K562 (cell line): ENCODE measurements around the gene KNDC1. TPM values are rescaled to one million over a fixed set of nuclear protein-coding genes. Genes with fewer than 3 reads are reported as not detected.

Experiments
- ATAC-seq: fragments of 200-7000 bp; cut with Tn5 transposase; 3 replicates; pipeline ENCODE4 v1.9.1; 2020; ENCODE audit warnings: moderate library complexity
- BruUV-seq: library from RNA; stranded (reverse); fragments of 400-500 nt; replicated peaks from 2 replicates; lab custom pipeline; 2021; lab: Mats Ljungman, UMichigan
- CTCF ChIA-PET: fragments of 300-600 bp; formaldehyde crosslinking; extraction: SDS; loops from one replicate; lab custom pipeline; 2021; ENCODE audit warnings: low intra/inter-chr PET ratio; lab: Yijun Ruan, JAX
- POLR2A ChIA-PET: fragments of 300-600, 350-650 bp; sonication (Branson Sonifier 250); formaldehyde crosslinking; extraction: SDS; loops from one replicate; lab custom pipeline; 2021; ENCODE audit warnings: antibody characterized with exemption, inconsistent platforms; lab: Yijun Ruan, JAX
- DNase-seq, 4 experiments: peaks; one replicate each; pipeline versions ENCODE4 v3.0.0 to v3.0.0-alpha.2; 2011 to 2018; ENCODE audit warnings: low spot score in 3 of 4, mixed read lengths in 3 of 4; ENCODE audit errors: extremely low read depth in 1 of 4
- FAIRE-seq: peaks from 2 replicates; lab custom pipeline; 2011; peaks lifted over from hg19 to GRCh38; lab: Jason Lieb, UNC
- H2AFZ ChIP-seq: 2 replicates; pipeline ENCODE4 v1.6.0; 2011; ENCODE audit warnings: low read depth, low read length, control low read depth, inconsistent platforms
- H3K27ac ChIP-seq: fragments of 200-600 bp; 3 replicates; pipeline ENCODE4 v1.8.0; 2011; ENCODE audit warnings: low read depth, mild to moderate bottlenecking, control low read depth, inconsistent platforms, low read length, moderate library complexity, mixed read lengths; ENCODE audit errors: extremely low read depth
- H3K27me3 ChIP-seq, 2 experiments: fragments of 300-600 bp in 1 of 2; 2 replicates in 1 of 2; 3 replicates in 1 of 2; pipeline versions ENCODE4 v1.6.0 to v1.8.0; 2011; ENCODE audit warnings: inconsistent platforms in 2 of 2, low read length in 2 of 2, mild to moderate bottlenecking in 1 of 2, mixed read lengths in 1 of 2, moderate library complexity in 1 of 2; ENCODE audit not compliant: control insufficient read depth in 2 of 2, insufficient read depth in 2 of 2
- H3K36me3 ChIP-seq: fragments of 300-600 bp; 3 replicates; pipeline ENCODE4 v1.8.0; 2011; ENCODE audit warnings: mild to moderate bottlenecking, low read length, inconsistent platforms; ENCODE audit not compliant: control insufficient read depth, insufficient read depth
- H3K4me1 ChIP-seq, 2 experiments: fragments of 200-600 bp in 1 of 2; replicated peaks in 1 of 2; 2 replicates in 1 of 2; 3 replicates in 1 of 2; pipeline versions ENCODE4 v1.5.1 to v1.8.0; 2011; ENCODE audit warnings: inconsistent platforms in 2 of 2, low read length in 2 of 2, mild to moderate bottlenecking in 1 of 2, mixed read lengths in 1 of 2, moderate library complexity in 1 of 2; ENCODE audit not compliant: control insufficient read depth in 2 of 2, insufficient read depth in 2 of 2
- H3K4me2 ChIP-seq: 2 replicates; pipeline ENCODE4 v1.6.1; 2011; ENCODE audit warnings: low read length, control low read depth, inconsistent platforms, mixed read lengths; ENCODE audit not compliant: insufficient read depth
- H3K4me3 ChIP-seq: fragments of 200-600 bp; sonication (generic), shearing (Covaris generic); 2 replicates; pipeline ENCODE4 v1.5.1; 2016; ENCODE audit warnings: control low read depth, inconsistent platforms
- H3K79me2 ChIP-seq: fragments of 200-600 bp; 3 replicates; pipeline ENCODE4 v1.8.0; 2011; ENCODE audit warnings: low read length, inconsistent platforms; ENCODE audit not compliant: control insufficient read depth, insufficient read depth
- H3K9ac ChIP-seq, 2 experiments: 2 replicates each; pipeline versions ENCODE4 v1.6.0 to v1.6.1; 2011; ENCODE audit warnings: low read depth in 2 of 2, low read length in 2 of 2, control low read depth in 1 of 2, inconsistent platforms in 1 of 2, mild to moderate bottlenecking in 1 of 2, mixed read lengths in 1 of 2; ENCODE audit not compliant: insufficient read depth in 1 of 2
- H3K9me1 ChIP-seq: one replicate; pipeline ENCODE4 v1.6.0; 2011; ENCODE audit warnings: inconsistent platforms, mild to moderate bottlenecking, low read length, moderate library complexity; ENCODE audit not compliant: control insufficient read depth, insufficient read depth
- H3K9me3 ChIP-seq: replicated peaks from 2 replicates; pipeline ENCODE4 v1.5.1; 2011; ENCODE audit warnings: low read depth, low read length, inconsistent platforms; ENCODE audit not compliant: control insufficient read depth, insufficient read depth
- H4K20me1 ChIP-seq: replicated peaks from 2 replicates; pipeline ENCODE4 v1.6.1; 2011; ENCODE audit warnings: low read length, inconsistent platforms, mixed read lengths; ENCODE audit not compliant: control insufficient read depth, insufficient read depth
- ATF6 ChIP-seq: sonication (generic); formaldehyde crosslinking; IDR thresholded peaks from 2 replicates; pipeline ENCODE4 v1.4.0; 2020; ENCODE audit warnings: mild to moderate bottlenecking, missing genetic modification reagents
- CHAMP1 ChIP-seq: fragments of 450-650 bp; IDR thresholded peaks from 2 replicates; pipeline ENCODE4 v1.6.1; 2016; ENCODE audit warnings: mild to moderate bottlenecking
- IRF2 ChIP-seq: sonication (generic); formaldehyde crosslinking; IDR thresholded peaks from 2 replicates; pipeline ENCODE4 v1.8.1; 2022; ENCODE audit warnings: mild to moderate bottlenecking, missing genetic modification reagents
- MTA3 ChIP-seq: fragments of 450-650 bp; formaldehyde crosslinking; IDR thresholded peaks from 2 replicates; pipeline ENCODE4 v1.6.1; 2017; ENCODE audit warnings: mild to moderate bottlenecking, borderline replicate concordance
- SMARCA4 ChIP-seq: fragments of 450-650 bp; IDR thresholded peaks from 2 replicates; pipeline ENCODE4 v1.6.1; 2016
- ZMIZ1 ChIP-seq, 2 experiments: fragments of 150-350 bp in 1 of 2; IDR thresholded peaks; 2 replicates each; pipeline ENCODE4 v1.6.1; 2012 to 2016; ENCODE audit warnings: low read depth in 2 of 2, low read length in 2 of 2, mild to moderate bottlenecking in 1 of 2, moderate library complexity in 1 of 2
- ZNF699 ChIP-seq: fragments of 250-450 bp; sonication (Bioruptor Pico); IDR thresholded peaks from 2 replicates; pipeline ENCODE4 v1.8.0; 2021; ENCODE audit warnings: mild to moderate bottlenecking, moderate library complexity; ENCODE audit not compliant: insufficient replicate concordance
- WGBS: fragments of 100-300 bp; shearing (Covaris generic); methylation state at CpG from one replicate; pipeline ENCODE4 v1.1.6; 2016; ENCODE audit warnings: low coverage, mixed read lengths; ENCODE audit not compliant: insufficient coverage; ENCODE audit errors: missing lambda C conversion rate; 5-methylcytosine and 5-hydroxymethylcytosine counted together
- in situ Hi-C: fragments of 300-500 bp; cut with MboI; formaldehyde crosslinking; loops from 4 replicates; pipeline ENCODE4 v1.15.0; 2018; ENCODE audit warnings: inconsistent platforms, mixed read lengths
- intact Hi-C: fragments of 100-400 bp; cut with micrococcal nuclease; formaldehyde crosslinking; loops from 2 replicates; pipeline ENCODE4 v1.14.2; 2022
- polyA plus RNA-seq, 8 experiments: library from polyadenylated mRNA; depleted of rRNA in 4 of 8; stranded (reverse) in 5 of 8; unstranded in 3 of 8; fragments of >200 nt; fragmentation: Nextera tagmentation in 2 of 8; fragmentation: Illumina TruSeq in 1 of 8; extraction: Ambion mirVana in 2 of 8; extraction: Trizol in 1 of 8; gene quantifications; 2 replicates each; pipeline versions ENCODE4 v1.2.1 to v1.2.3, GENCODE V29; 2011 to 2014; ENCODE audit warnings: inconsistent platforms in 1 of 8, missing spikeins in 1 of 8
- total RNA-seq, 7 experiments: library from RNA; depleted of rRNA in 6 of 7; stranded (reverse); fragments of >200 nt in 6 of 7; fragmentation: Illumina TruSeq in 2 of 7; extraction: Trizol in 2 of 7; gene quantifications; 2 replicates each; pipeline versions ENCODE4 v1.2.1 to v1.2.3, GENCODE V29; 2011 to 2021; ENCODE audit warnings: low replicate concordance in 1 of 7

KNDC1 gene
- total and polyA plus RNA-seq, 9 of the 15 experiments (the other 6 are each of a cell fraction or from before 2014, with no cell fraction given), result 0.07 to 0.26 (median 0.11) TPM; not detected in 6

GRCh38 chr10:133179128-133179520 is 19.1 kb downstream of the KNDC1 start (continued):
- TF ChIP-seq ZMIZ1 (IDR thresholded peaks at IDR 0.05; ENCODE audit: low read depth in 2 of 2, low read length in 2 of 2), result no peak
- no peak for TF ChIP-seq IRF2 (CRISPR knock-in tag)
- TF ChIP-seq SMARCA4, result no peak

DNA sequence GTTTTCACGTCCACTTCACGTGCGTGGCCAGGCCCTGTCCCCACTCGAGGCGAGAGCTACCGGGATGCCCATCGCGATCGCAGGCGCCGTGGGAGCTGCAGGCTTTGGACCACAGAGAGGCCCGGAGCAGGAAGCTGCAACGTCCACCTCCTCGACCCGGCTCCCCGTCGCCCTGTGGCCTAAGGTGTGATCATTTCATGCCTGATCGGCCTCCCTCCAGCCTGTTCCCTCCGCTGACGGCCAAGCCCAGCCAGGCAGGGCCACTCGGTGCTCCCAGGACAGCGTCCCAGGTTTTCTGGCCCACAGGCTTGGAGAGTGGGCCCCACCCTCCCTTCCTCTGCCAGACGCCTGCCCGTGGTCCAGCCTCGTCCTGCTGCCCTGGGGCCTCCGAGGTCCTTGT is 19.6 kb downstream of the KNDC1 start:
- no peak overlapping the region for H2AFZ ChIP-seq
- H3K9ac ChIP-seq, result no peak overlapping the region
- H3K9me3 ChIP-seq, result no peaks in the 10 kb centered on the region; the same call in 1 of the 2 replicates
- no peaks in the 10 kb centered on the region for H3K9me1 ChIP-seq
- intact Hi-C loops (no loop called here), in situ Hi-C loops (no loop called here)
- H3K27ac ChIP-seq, result no peak overlapping the region
- CTCF ChIA-PET, result no interaction called here
- no peak overlapping the region for H3K4me3 ChIP-seq
- FAIRE-seq, result no peak
- POLR2A ChIA-PET, result no interaction called here
- H3K4me1 ChIP-seq, result no peaks in the 10 kb centered on the region; a peak in 2 of 5 replicates
- H4K20me1 ChIP-seq, result no peaks in the 10 kb centered on the region
- peaks cover 0 to 42% of the 10 kb centered on the region in 2 experiments; a peak in 4 of 5 replicates for H3K27me3 ChIP-seq
- WGBS, result 0% methylated on average over 7 of the region's 26 CpGs
- no peak overlapping the region for H3K4me2 ChIP-seq
- ATAC-seq, result no peak
- no peaks in the 10 kb centered on the region for H3K79me2 ChIP-seq
- no peaks in the 10 kb centered on the region for H3K36me3 ChIP-seq
- TF ChIP-seq ZNF699 (CRISPR knock-in tag), result no peak
- no peak for TF ChIP-seq MTA3
- TF ChIP-seq ATF6 (CRISPR knock-in tag), result no peak
- TF ChIP-seq CHAMP1, result no peak
- BruUV-seq, result no TSS peak
- DNase-seq, result no peak
